ENCODE results near the gene ANO4. TPM values are rescaled to one million over a fixed set of nuclear protein-coding genes. Genes with fewer than 3 reads are reported as not detected.

The ANO4 gene
- total RNA-seq, 2 donors from 2014 or later = 3.4 to 4.0 TPM

GRCh38 chr12:100840748-100841147 lies 46.2 kb downstream of the ANO4 start:
- 89 to 97% methylated on average over 1 of the region's 1 CpG for WGBS, 2 experiments (ENCODE audit: insufficient coverage in 1 of 2, insufficient read length in 1 of 2)

GRCh38 chr12:100842156-100842555 lies 47.6 kb downstream of the ANO4 start:
- Histone ChIP-seq H3K36me3 (ENCODE audit: control insufficient read depth, insufficient read depth, low read length) (no peaks in the 10 kb centered on the region), H3K4me1 (ENCODE audit: control insufficient read depth, insufficient read depth, low read length) (no peaks in the 10 kb centered on the region), H3K27me3 (ENCODE audit: control insufficient read depth, insufficient read depth, low read length, poor library complexity, severe bottlenecking) (no peaks in the 10 kb centered on the region), H3K9ac (ENCODE audit: extremely low read depth, low read length, poor library complexity, severe bottlenecking) (no peak overlapping the region), H3K4me3 (ENCODE audit: low read length) (no peak overlapping the region), H3K9me3 (ENCODE audit: control insufficient read depth, low read length) (no peaks in the 10 kb centered on the region), H3K27ac (ENCODE audit: low read depth, low read length) (no peak overlapping the region)
- H3K4me1 Mint-ChIP-seq = no peaks in the 10 kb centered on the region
- TF ChIP-seq CTCF (conservative IDR thresholded peaks at IDR 0.05) = no peak
- no peak overlapping the region for H3K4me3 Mint-ChIP-seq
- 100% methylated on average over 1 of the region's 1 CpG; no CpG with 5 or more reads in 1 of the 2 experiments for WGBS, 2 experiments (ENCODE audit: insufficient coverage in 1 of 2, insufficient read length in 1 of 2)
- H3K27me3 Mint-ChIP-seq (ENCODE audit: insufficient read depth) = no peaks in the 10 kb centered on the region
- no peak for DNase-seq
- no peaks in the 10 kb centered on the region for H3K9me3 Mint-ChIP-seq
- H3K27ac Mint-ChIP-seq = no peak overlapping the region
- H3K36me3 Mint-ChIP-seq (ENCODE audit: low read depth) = no peaks in the 10 kb centered on the region

More at GRCh38 chr12:100840748-100841147, 46.2 kb downstream of the ANO4 start:
- Mint-ChIP-seq H3K4me3 (no peak overlapping the region), H3K4me1 (no peaks in the 10 kb centered on the region), H3K27ac (no peak overlapping the region), H3K27me3 (ENCODE audit: insufficient read depth) (no peaks in the 10 kb centered on the region), H3K9me3 (no peaks in the 10 kb centered on the region), H3K36me3 (ENCODE audit: low read depth) (no peaks in the 10 kb centered on the region)
- no peak overlapping the region for H3K27ac ChIP-seq (ENCODE audit: low read depth, low read length)
- no peak for DNase-seq
- no peaks in the 10 kb centered on the region for H3K9me3 ChIP-seq (ENCODE audit: control insufficient read depth, low read length)
- H3K4me1 ChIP-seq (ENCODE audit: control insufficient read depth, insufficient read depth, low read length) = no peaks in the 10 kb centered on the region
- H3K36me3 ChIP-seq (ENCODE audit: control insufficient read depth, insufficient read depth, low read length) = no peaks in the 10 kb centered on the region
- H3K27me3 ChIP-seq (ENCODE audit: control insufficient read depth, insufficient read depth, low read length, poor library complexity, severe bottlenecking) = no peaks in the 10 kb centered on the region
- no peak overlapping the region for H3K9ac ChIP-seq (ENCODE audit: extremely low read depth, low read length, poor library complexity, severe bottlenecking)
- H3K4me3 ChIP-seq (ENCODE audit: low read length) = no peak overlapping the region
- TF ChIP-seq CTCF (conservative IDR thresholded peaks at IDR 0.05) = no peak

GRCh38 chr12:100843061-100843460 lies 48.5 kb downstream of the ANO4 start:
- Mint-ChIP-seq H3K36me3 (ENCODE audit: low read depth) (no peaks in the 10 kb centered on the region), H3K27me3 (ENCODE audit: insufficient read depth) (no peaks in the 10 kb centered on the region), H3K4me1 (no peaks in the 10 kb centered on the region), H3K27ac (no peak overlapping the region), H3K9me3 (no peaks in the 10 kb centered on the region), H3K4me3 (no peak overlapping the region)
- Histone ChIP-seq H3K36me3 (ENCODE audit: control insufficient read depth, insufficient read depth, low read length) (no peaks in the 10 kb centered on the region), H3K4me3 (ENCODE audit: low read length) (no peak overlapping the region), H3K9ac (ENCODE audit: extremely low read depth, low read length, poor library complexity, severe bottlenecking) (no peak overlapping the region), H3K27me3 (ENCODE audit: control insufficient read depth, insufficient read depth, low read length, poor library complexity, severe bottlenecking) (no peaks in the 10 kb centered on the region), H3K27ac (ENCODE audit: low read depth, low read length) (no peak overlapping the region), H3K4me1 (ENCODE audit: control insufficient read depth, insufficient read depth, low read length) (no peaks in the 10 kb centered on the region), H3K9me3 (ENCODE audit: control insufficient read depth, low read length) (no peaks in the 10 kb centered on the region)
- whole genome bisulfite sequencing, 2 experiments (ENCODE audit: insufficient coverage in 1 of 2, insufficient read length in 1 of 2) = 79% methylated on average over 2 of the region's 2 CpGs; no CpG with 5 or more reads in 1 of the 2 experiments
- DNase-seq = no peak
- no peak for TF ChIP-seq CTCF (conservative IDR thresholded peaks at IDR 0.05)

All from endodermal cell (in vitro differentiated cells).